22Rv1 (cell line): Measurements from ENCODE around the gene PRG3.

Experiments used
- H3K27ac ChIP-seq: fragments of 450-650 bp; 2 replicates; pipeline ENCODE4 v1.5.1; 2017
- CTCF ChIP-seq: fragments of 450-650 bp; IDR thresholded peaks from 2 replicates; pipeline ENCODE4 v1.5.1; 2017; ENCODE audit warnings: mild to moderate bottlenecking
- ZFX ChIP-seq: fragments of 450-650 bp; IDR thresholded peaks from 2 replicates; pipeline ENCODE4 v1.6.1; 2017; ENCODE audit warnings: antibody characterized with exemption, borderline replicate concordance

Gene PRG3

GRCh38 chr11:57387289-57388030 is 6.5 kb upstream of the PRG3 start:
- no peak overlapping the region for H3K27ac ChIP-seq
- TF ChIP-seq ZFX (no peak), CTCF (no peak)

DNA sequence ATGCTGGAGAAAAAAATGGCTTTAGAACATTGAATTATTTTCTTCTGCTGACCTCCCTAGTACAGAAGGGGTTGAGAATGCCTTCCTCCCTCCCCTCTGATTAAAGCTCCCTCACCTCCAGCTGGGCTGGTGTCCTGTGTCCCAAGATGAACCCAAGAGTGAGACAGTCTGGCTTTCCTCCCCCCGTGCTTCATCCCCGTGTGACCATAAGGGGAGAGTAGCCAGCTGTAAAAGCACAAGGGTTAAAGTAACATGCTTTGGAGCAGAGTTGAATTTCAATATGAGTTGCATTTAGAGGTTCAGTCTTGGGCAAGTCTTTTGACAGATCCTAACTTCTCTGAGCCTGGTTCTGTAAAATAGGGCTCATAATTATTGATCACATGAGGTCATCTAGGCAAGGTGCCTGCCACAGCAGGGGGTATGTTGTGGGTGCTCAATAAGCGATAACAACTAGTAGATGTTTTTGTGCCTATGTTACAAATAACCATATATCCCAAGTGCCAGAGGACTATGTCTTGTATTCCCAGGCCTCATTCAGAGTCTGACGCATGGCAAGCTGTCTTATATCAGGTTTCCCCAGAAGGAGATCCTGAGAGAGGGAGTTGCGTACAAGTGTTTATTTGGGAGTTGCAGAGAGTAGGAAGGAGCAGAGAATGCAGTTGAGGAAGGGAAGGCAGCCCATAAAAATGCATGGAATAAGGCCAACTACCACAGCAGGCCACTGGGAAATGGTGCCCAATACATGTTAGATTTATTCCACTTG is 5.4 kb upstream of the PRG3 start:
- TF ChIP-seq ZFX (no peak), CTCF (no peak)
- H3K27ac ChIP-seq, result no peak overlapping the region

DNA sequence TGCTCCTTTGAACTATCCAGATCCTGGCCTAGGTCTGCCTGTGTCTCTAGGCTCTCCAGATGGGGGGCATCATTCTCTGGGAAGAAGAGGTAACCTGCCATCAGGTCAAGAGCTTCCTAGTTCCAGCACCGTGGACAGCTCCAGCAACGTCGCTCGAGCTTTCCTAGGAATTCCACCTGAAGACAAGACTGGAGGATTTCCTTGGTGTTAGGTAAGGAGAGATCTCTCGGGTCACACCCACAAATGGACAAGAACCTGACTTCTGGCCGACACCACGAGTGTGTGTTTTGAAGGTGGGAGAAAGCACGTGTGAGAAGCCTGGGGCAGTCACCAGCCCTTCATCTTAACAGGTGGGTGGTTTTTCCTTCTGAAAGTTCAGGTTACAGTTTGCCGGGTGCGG is 1.2 kb downstream of the PRG3 start:
- no peak overlapping the region for H3K27ac ChIP-seq
- no peak for TF ChIP-seq ZFX
- no peak for TF ChIP-seq CTCF

- TF ChIP-seq ZFX (no peak), CTCF (no peak)
- H3K27ac ChIP-seq, result no peak overlapping the region
Observed at GRCh38 chr11:57378186-57378585, 2.8 kb downstream of the PRG3 start.

DNA sequence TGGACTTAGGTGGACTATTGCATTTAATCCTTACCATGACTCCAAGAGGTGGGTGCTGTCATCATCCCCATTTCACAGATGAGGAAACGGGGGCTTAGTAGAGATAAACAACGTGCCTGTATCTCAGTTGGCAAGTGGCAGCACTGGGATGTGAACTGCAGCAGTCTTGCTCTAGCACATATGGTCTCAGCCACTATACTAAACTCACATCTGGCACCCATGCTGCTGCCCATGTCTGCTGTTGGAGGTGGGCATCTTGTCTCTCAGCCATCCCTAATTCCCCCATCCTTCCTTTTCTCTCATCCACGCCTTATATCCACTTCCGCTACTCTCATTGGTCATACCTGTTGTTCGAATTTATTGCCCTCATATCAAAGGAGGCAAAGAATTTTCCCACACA is 3.8 kb downstream of the PRG3 start:
- no peak for TF ChIP-seq CTCF
- TF ChIP-seq ZFX, result no peak

DNA sequence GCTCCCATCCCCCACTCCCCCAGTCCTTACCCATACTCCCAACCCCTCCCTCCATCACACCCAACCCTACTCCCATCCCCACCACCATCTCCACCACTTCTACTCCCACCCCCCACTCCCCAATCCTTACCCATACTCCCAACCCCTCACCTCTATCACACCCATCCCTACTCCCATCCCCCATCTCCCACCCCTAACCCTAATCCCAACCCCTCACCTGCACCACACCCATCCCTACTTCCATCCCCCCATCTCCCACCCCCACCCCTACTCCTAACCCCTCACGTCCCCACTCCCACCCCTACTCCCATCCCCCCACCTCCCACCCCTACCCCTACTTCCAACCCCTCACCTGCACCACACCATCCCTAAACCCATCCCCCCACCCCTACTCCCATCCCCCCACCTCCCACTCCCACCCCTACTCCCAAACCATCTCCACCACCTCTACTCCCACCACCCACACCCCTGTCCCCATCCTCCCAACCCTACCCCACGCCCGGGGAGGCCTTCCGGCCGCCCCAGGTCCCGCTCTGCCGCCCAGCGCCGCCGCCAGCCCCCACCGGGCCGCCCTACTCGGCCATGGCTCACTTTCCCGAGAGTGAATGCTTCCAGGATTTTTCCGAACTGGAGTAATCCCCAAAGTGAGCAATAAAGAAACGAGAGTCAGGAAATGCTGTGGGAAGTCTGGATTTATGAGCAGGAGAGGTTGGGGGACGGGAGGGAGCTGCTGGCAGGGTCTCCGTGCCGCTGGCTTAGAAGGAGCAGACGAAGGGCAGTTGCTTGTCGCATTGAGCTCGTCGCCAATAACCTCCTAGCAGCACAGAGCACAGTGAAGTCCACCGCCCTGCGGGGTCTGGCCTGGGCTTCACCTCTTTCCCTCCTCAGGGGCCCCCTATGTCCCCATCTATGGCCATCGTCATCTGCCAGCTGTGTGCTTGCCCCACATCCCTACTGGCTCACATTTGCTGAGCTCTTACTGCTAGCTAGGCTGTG is 4.6 kb downstream of the PRG3 start:
- H3K27ac ChIP-seq, result no peak overlapping the region
- TF ChIP-seq ZFX (no peak), CTCF (no peak)

More for the DNA sequence above, 3.8 kb downstream of the PRG3 start:
- H3K27ac ChIP-seq, result no peak overlapping the region
